ENCODE measurements around the gene KANK4. TPM values are rescaled to one million over a fixed set of nuclear protein-coding genes. Genes with fewer than 3 reads are reported as not detected.
A peak's percentile ranks its signal among the peaks of the same experiment; 100 is the strongest.

KANK4 gene
- polyA plus RNA-seq, 4 donors = 19.2 to 29.4 (median 21.5) TPM

GRCh38 chr1:62337706-62338631, 18.7 kb upstream of the KANK4 start:
- peak; percentile 50 to 71 (median 68) for DNase-seq (ENCODE audit: low read depth in 4 of 4, low spot score in 3 of 4)

- no peak for DNase-seq (ENCODE audit: low read depth in 4 of 4, low spot score in 3 of 4)
These were observed 17.9 kb upstream of the KANK4 start for GRCh38 chr1:62336995-62337705.

GRCh38 chr1:62336638-62336994, 17.4 kb upstream of the KANK4 start:
- DNase-seq (ENCODE audit: low read depth in 4 of 4, low spot score in 3 of 4) = no peak

- DNase-seq (ENCODE audit: low read depth in 4 of 4, low spot score in 3 of 4) = no peak
These were observed 16.4 kb upstream of the KANK4 start for GRCh38 chr1:62335656-62336055.

GRCh38 chr1:62334434-62334985, 15.3 kb upstream of the KANK4 start:
- DNase-seq (ENCODE audit: low read depth in 4 of 4, low spot score in 3 of 4) = no peak

- no peak for DNase-seq (ENCODE audit: low read depth in 4 of 4, low spot score in 3 of 4)
These were observed 14.2 kb upstream of the KANK4 start for GRCh38 chr1:62333441-62333840.

- DNase-seq (ENCODE audit: low read depth in 4 of 4, low spot score in 3 of 4) = no peak
These were observed 8.3 kb upstream of the KANK4 start for GRCh38 chr1:62327360-62328055.

- no peak for DNase-seq (ENCODE audit: low read depth in 4 of 4, low spot score in 3 of 4)
These were observed 6.4 kb upstream of the KANK4 start for GRCh38 chr1:62325681-62326080.

- no peak for DNase-seq (ENCODE audit: low read depth in 4 of 4, low spot score in 3 of 4)
These were observed 5.8 kb upstream of the KANK4 start for GRCh38 chr1:62325081-62325480.

- DNase-seq (ENCODE audit: low read depth in 4 of 4, low spot score in 3 of 4) = no peak
These were observed 2.2 kb upstream of the KANK4 start for GRCh38 chr1:62321446-62321845.

GRCh38 chr1:62318320-62318755, 896 bp downstream of the KANK4 start:
- no peak for DNase-seq (ENCODE audit: low read depth in 4 of 4, low spot score in 3 of 4)

GRCh38 chr1:62317021-62317768, 2.0 kb downstream of the KANK4 start:
- no peak for DNase-seq (ENCODE audit: low read depth in 4 of 4, low spot score in 3 of 4)

GRCh38 chr1:62316135-62316534, 3.1 kb downstream of the KANK4 start:
- no peak for DNase-seq (ENCODE audit: low read depth in 4 of 4, low spot score in 3 of 4)

- no peak for DNase-seq (ENCODE audit: low read depth in 4 of 4, low spot score in 3 of 4)
These were observed 3.8 kb downstream of the KANK4 start for GRCh38 chr1:62315387-62315786.

- DNase-seq (ENCODE audit: low read depth in 4 of 4, low spot score in 3 of 4) = no peak
These were observed 4.5 kb downstream of the KANK4 start for GRCh38 chr1:62314454-62315350.

GRCh38 chr1:62312698-62313097, 6.5 kb downstream of the KANK4 start:
- DNase-seq (ENCODE audit: low read depth in 4 of 4, low spot score in 3 of 4) = no peak

GRCh38 chr1:62311473-62311943, 7.7 kb downstream of the KANK4 start:
- no peak for DNase-seq (ENCODE audit: low read depth in 4 of 4, low spot score in 3 of 4)

GRCh38 chr1:62309906-62310305, 9.3 kb downstream of the KANK4 start:
- DNase-seq (ENCODE audit: low read depth in 4 of 4, low spot score in 3 of 4) = no peak

- no peak for DNase-seq (ENCODE audit: low read depth in 4 of 4, low spot score in 3 of 4)
These were observed 10.6 kb downstream of the KANK4 start for GRCh38 chr1:62308606-62309005.

Data from right renal pelvis (tissue), 4 donors.